ENCODE measurements around the gene ZNF600.
A peak's percentile ranks its signal among the peaks of the same experiment; 100 is the strongest.
"Not testable (repeated sequence)": the region's sequence is repeated elsewhere in the genome, so short reads cannot be mapped to it uniquely, and the experiment has no call there.

Gene ZNF600

DNA sequence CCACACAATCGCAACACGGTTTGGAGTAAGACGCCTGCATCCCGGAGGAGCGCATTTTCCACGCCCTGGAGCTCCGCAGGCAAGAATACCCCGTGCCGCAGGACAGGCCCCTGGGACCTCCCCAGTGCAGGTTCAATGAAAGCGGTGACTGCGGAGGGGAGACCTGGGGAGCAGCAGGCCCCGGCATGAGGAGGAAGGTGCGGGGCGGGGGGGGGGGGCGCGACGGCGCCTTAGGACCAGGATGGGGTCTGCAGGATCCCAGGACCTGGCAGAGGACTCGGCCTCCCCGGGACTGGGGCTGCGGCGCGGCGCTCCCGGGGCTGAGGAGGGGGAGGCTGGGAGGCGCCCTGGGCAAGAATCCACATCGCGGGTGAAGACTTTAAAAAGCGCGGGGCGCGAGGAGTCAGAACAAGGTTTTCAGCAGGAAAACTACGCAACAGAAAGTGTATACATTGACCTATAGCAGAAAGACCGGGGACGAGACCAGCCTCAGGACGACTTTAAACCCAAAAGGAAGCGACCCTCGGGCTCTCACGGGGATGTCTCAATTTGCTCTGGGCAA, 52.2 kb downstream of the ZNF600 start:
- Histone ChIP-seq H3K9me3 (ENCODE audit: insufficient read depth, low read length) (no peaks in the 10 kb centered on the region), H3K9ac (ENCODE audit: low read length) (peak overlapping the region; percentile 85), H4K20me1 (ENCODE audit: low read depth, low read length) (no peaks in the 10 kb centered on the region), H3K36me3 (ENCODE audit: low read length) (no peaks in the 10 kb centered on the region), H3K27ac (ENCODE audit: low read depth, low read length) (peak overlapping the region; percentile 58), H3K4me3 (ENCODE audit: insufficient read depth, low read length, poor library complexity, severe bottlenecking) (peak overlapping the region; percentile 93), H3K79me2 (ENCODE audit: insufficient read depth, low read length) (peaks cover 30% of the 10 kb centered on the region), H3F3A (ENCODE audit: insufficient read depth) (no peaks in the 10 kb centered on the region; the same call in 1 of the 2 replicates), H3K4me2 (ENCODE audit: low read depth, low read length, poor library complexity, severe bottlenecking) (peak overlapping the region; percentile 82), H3K27me3 (ENCODE audit: low read length) (no peaks in the 10 kb centered on the region), H2AFZ (ENCODE audit: low read depth, low read length, severe bottlenecking) (peak overlapping the region; percentile 73), H3K9me2 (replicated peaks; ENCODE audit: insufficient read depth, low read length) (no peaks in the 10 kb centered on the region)
- TF ChIP-seq, protein P1, sequence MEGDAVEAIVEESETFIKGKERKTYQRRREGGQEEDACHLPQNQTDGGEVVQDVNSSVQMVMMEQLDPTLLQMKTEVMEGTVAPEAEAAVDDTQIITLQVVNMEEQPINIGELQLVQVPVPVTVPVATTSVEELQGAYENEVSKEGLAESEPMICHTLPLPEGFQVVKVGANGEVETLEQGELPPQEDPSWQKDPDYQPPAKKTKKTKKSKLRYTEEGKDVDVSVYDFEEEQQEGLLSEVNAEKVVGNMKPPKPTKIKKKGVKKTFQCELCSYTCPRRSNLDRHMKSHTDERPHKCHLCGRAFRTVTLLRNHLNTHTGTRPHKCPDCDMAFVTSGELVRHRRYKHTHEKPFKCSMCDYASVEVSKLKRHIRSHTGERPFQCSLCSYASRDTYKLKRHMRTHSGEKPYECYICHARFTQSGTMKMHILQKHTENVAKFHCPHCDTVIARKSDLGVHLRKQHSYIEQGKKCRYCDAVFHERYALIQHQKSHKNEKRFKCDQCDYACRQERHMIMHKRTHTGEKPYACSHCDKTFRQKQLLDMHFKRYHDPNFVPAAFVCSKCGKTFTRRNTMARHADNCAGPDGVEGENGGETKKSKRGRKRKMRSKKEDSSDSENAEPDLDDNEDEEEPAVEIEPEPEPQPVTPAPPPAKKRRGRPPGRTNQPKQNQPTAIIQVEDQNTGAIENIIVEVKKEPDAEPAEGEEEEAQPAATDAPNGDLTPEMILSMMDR (IDR thresholded peaks at IDR 0.05; ENCODE audit: insufficient read depth, low read length, poor library complexity, severe bottlenecking), result no peak
- no peak for TF ChIP-seq EZH2phosphoT487 (conservative IDR thresholded peaks at IDR 0.05; ENCODE audit: low read length)

DNA sequence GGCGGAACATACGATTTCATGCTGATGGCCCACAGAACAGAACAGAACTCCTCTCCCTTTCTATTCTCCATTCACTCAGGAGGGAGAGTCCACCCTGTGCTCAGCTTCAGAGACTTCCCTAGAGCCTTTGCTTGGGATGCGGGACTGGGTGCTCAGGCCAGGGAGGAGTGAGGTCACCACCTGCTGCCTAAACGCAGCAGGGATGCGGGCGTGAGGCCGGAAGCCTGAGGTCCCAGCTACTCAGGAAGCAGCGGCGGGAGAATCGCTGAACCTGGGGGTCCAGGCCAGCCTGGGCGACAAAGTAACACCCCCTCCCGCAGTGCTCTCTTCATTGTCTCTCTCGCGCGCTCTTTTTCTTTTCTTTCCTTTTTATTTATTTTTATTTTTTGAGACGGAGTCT, 60.5 kb downstream of the ZNF600 start:
- H3K9me2 ChIP-seq (replicated peaks; ENCODE audit: insufficient read depth, low read length); H3K27me3 ChIP-seq (ENCODE audit: low read length); H3K79me2 ChIP-seq (ENCODE audit: insufficient read depth, low read length); H4K20me1 ChIP-seq (ENCODE audit: low read depth, low read length); H3K9me3 ChIP-seq (ENCODE audit: insufficient read depth, low read length); H2AFZ ChIP-seq (ENCODE audit: low read depth, low read length, severe bottlenecking); H3K9ac ChIP-seq (ENCODE audit: low read length); H3K36me3 ChIP-seq (ENCODE audit: low read length); H3K27ac ChIP-seq (ENCODE audit: low read depth, low read length); H3F3A ChIP-seq (ENCODE audit: insufficient read depth); H3K4me3 ChIP-seq (ENCODE audit: insufficient read depth, low read length, poor library complexity, severe bottlenecking); H3K4me2 ChIP-seq (ENCODE audit: low read depth, low read length, poor library complexity, severe bottlenecking): not testable (repeated sequence)

DNA sequence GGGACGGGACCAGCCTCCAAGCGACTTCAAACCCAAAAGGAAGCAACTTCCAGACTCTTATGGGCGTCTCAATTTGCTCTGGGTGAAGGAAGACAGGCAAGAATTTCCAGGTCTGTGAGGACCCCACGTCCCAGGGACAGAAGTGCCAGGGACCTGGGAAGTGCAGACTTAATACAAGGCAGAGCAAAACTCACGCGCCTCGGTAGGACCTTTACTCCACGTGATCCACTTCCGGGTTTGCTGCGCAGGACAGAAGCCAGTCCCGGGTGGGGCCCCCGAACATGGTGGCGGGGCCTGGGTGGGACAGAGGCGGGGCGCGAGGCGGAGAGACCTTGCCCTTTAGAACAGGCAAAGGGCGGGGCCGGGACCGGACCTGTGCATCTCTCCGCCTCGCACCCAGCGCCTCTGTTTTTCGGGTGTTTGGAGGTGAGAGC, 61.0 kb downstream of the ZNF600 start:
- Histone ChIP-seq H3K4me3 (ENCODE audit: insufficient read depth, low read length, poor library complexity, severe bottlenecking) (no peak overlapping the region), H3K4me2 (ENCODE audit: low read depth, low read length, poor library complexity, severe bottlenecking) (no peak overlapping the region), H4K20me1 (ENCODE audit: low read depth, low read length) (no peaks in the 10 kb centered on the region), H3K27ac (ENCODE audit: low read depth, low read length) (no peak overlapping the region), H3K9me3 (ENCODE audit: insufficient read depth, low read length) (no peaks in the 10 kb centered on the region), H3K9ac (ENCODE audit: low read length) (no peak overlapping the region), H3K36me3 (ENCODE audit: low read length) (no peaks in the 10 kb centered on the region; the same call in 1 of the 2 replicates), H2AFZ (ENCODE audit: low read depth, low read length, severe bottlenecking) (no peak overlapping the region), H3K9me2 (replicated peaks; ENCODE audit: insufficient read depth, low read length) (no peaks in the 10 kb centered on the region), H3K79me2 (ENCODE audit: insufficient read depth, low read length) (peaks cover 10% of the 10 kb centered on the region; the same call in 1 of the 2 replicates), H3F3A (ENCODE audit: insufficient read depth) (no peaks in the 10 kb centered on the region), H3K27me3 (ENCODE audit: low read length) (no peaks in the 10 kb centered on the region)
- TF ChIP-seq EZH2phosphoT487 (conservative IDR thresholded peaks at IDR 0.05; ENCODE audit: low read length), result no peak

DNA sequence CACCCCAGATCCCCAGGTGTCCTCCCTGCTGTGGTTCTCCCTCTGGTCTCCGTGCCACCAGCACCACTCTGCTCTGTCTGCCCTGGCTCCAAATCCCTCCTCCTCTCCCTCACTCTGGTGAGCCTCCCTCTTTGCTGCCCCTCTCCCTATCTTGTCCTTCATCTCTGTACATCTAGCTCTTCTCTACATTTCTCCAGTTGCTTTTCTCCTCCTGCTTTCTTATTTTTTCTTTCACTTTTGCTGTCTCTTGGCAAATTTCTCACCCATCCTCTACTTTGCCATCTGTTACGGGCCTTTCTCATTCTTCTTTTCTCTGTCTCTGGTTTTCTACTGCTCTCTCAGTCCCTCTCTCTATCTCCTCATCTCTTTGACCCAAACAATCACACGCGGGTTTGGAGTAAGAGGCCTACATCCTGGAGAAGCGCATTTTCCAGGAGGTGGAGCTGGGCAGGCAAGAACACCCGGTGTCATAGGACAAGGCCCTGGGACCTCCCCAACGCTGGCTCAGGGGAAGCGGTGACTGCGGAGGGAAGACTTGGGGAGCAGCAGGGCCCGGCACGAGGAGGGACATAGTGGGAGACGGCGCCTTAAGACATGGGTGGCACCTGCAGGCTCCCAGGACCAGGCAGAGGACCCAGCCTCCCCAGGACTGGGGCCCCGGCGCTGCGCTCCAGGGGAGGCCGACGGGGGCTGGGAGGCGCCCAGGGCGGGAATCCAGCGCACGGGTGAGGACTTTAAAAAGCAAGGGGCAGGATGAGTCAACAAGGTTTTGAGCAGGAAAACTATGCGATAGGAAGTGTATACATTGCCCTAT, 61.7 kb downstream of the ZNF600 start:
- H3K4me3 ChIP-seq (ENCODE audit: insufficient read depth, low read length, poor library complexity, severe bottlenecking), result no peak overlapping the region
- H3K27ac ChIP-seq (ENCODE audit: low read depth, low read length), result no peak overlapping the region
- no peak overlapping the region for H2AFZ ChIP-seq (ENCODE audit: low read depth, low read length, severe bottlenecking)
- no peaks in the 10 kb centered on the region; the same call in 1 of the 2 replicates for H3K36me3 ChIP-seq (ENCODE audit: low read length)
- no peaks in the 10 kb centered on the region for H3F3A ChIP-seq (ENCODE audit: insufficient read depth)
- H4K20me1 ChIP-seq (ENCODE audit: low read depth, low read length), result no peaks in the 10 kb centered on the region
- H3K9me2 ChIP-seq (replicated peaks; ENCODE audit: insufficient read depth, low read length), result no peaks in the 10 kb centered on the region
- no peak overlapping the region for H3K4me2 ChIP-seq (ENCODE audit: low read depth, low read length, poor library complexity, severe bottlenecking)
- H3K79me2 ChIP-seq (ENCODE audit: insufficient read depth, low read length), result peaks cover 9% of the 10 kb centered on the region; the same call in 1 of the 2 replicates
- no peaks in the 10 kb centered on the region for H3K27me3 ChIP-seq (ENCODE audit: low read length)
- H3K9me3 ChIP-seq (ENCODE audit: insufficient read depth, low read length), result no peaks in the 10 kb centered on the region
- no peak overlapping the region for H3K9ac ChIP-seq (ENCODE audit: low read length)
- TF ChIP-seq, protein P1 (IDR thresholded peaks at IDR 0.05; ENCODE audit: insufficient read depth, low read length, poor library complexity, severe bottlenecking), result no peak
- no peak for TF ChIP-seq EZH2phosphoT487 (conservative IDR thresholded peaks at IDR 0.05; ENCODE audit: low read length)

DNA sequence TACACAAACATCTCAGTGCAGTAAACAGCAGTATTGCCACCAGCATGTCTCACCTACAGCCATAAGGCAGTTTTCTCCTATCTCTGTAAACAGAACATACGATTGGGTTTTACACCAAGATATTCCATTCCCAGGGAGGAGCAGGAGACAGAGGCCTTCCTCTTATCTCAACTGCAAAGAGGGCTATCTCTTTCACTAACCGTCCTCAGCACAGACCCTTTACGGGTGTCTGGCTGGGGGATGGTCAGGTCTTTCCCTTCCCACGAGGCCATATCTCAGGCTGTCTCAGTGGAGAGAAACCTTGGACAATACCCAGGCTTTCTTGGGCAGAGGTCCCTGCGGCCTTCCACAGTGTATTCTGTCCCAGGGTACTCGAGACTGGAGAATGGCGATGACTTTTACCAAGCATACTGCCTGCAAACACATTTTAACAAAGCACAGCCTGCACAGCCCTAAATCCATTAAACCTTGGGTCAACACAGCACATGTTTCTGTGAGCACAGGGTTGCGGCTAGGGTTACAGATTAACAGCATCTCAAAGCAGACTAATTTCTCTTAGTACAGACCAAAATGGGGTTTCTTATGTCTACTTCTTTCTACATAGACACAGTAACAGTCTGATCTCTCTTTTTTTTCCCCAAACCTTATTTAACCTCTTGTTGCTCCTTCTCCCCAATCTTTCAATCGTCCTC, 62.5 kb downstream of the ZNF600 start:
- not testable (repeated sequence) for H3K4me3 ChIP-seq (ENCODE audit: insufficient read depth, low read length, poor library complexity, severe bottlenecking); H2AFZ ChIP-seq (ENCODE audit: low read depth, low read length, severe bottlenecking); H3K79me2 ChIP-seq (ENCODE audit: insufficient read depth, low read length); H3K9me2 ChIP-seq (replicated peaks; ENCODE audit: insufficient read depth, low read length); H4K20me1 ChIP-seq (ENCODE audit: low read depth, low read length); H3K36me3 ChIP-seq (ENCODE audit: low read length); H3F3A ChIP-seq (ENCODE audit: insufficient read depth); H3K4me2 ChIP-seq (ENCODE audit: low read depth, low read length, poor library complexity, severe bottlenecking); H3K27me3 ChIP-seq (ENCODE audit: low read length); H3K9ac ChIP-seq (ENCODE audit: low read length); H3K27ac ChIP-seq (ENCODE audit: low read depth, low read length); H3K9me3 ChIP-seq (ENCODE audit: insufficient read depth, low read length)
